CD4-positive, alpha-beta T cell treated with Interleukin-2 at 100 ng/mL for 4 hours (primary cell): ENCODE data around the gene ARF5.
"Not testable (repeated sequence)": the region's sequence is repeated elsewhere in the genome, so short reads cannot be mapped to it uniquely, and the experiment has no call there.

Experiments used
- DNase-seq: peaks from one replicate; pipeline ENCODE4 v3.0.0-alpha.2; 2020; ENCODE audit warnings: low spot score

The ARF5 gene

DNA sequence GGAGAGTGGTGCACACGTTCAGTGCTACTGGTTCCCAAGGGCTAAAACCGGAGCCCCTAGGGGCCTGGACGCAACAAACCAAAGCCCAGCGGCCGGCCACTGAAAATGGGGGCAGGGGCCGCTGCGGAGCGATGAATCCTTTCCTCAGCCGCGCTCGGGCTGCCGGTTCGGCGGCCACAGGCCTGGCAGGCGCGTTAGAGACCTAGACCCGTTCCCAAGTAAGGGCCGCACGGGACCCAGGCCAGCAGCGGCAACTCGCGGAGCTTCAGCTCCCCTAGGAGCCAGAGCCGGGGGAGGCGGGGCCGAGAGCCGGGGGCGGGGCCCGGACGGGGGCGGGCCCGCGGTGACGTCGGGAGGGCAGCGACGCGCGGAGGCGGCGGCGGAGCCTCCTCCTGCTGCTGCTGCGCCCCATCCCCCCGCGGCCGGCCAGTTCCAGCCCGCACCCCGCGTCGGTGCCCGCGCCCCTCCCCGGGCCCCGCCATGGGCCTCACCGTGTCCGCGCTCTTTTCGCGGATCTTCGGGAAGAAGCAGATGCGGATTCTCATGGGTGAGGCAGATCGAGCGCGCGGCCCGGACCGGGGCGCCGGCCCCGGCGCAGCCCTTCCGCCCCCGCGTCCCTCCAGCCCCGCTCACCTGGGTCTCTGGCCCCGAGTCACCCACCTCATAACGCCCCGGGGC, at the start of gene ARF5:
Gene ARF5 (plus strand): TSS at position 393 of the 678 bp plus-strand sequence. CDS start 88 bp downstream, at position 481.
- DNase-seq: peak; percentile 87

DNA sequence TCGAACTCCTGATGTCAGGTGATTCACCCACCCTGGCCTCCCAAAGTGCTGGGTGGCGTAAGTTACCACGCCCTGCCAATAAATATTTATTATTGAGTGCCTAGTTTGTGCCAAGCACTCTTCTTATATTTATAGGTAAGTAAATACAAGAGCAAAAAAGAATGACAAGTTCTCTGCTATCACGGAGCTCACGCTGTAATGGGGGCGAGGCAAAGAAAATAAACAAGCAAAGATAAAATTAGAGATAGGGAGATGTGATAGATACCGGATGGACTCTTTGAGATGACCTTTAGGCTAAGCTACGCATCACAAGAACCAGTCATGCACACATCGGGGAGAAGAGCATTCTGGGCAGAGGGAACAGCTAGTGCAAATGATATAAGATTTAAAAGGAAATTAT, 49.1 kb upstream of the ARF5 start:
- no peak for DNase-seq

DNA sequence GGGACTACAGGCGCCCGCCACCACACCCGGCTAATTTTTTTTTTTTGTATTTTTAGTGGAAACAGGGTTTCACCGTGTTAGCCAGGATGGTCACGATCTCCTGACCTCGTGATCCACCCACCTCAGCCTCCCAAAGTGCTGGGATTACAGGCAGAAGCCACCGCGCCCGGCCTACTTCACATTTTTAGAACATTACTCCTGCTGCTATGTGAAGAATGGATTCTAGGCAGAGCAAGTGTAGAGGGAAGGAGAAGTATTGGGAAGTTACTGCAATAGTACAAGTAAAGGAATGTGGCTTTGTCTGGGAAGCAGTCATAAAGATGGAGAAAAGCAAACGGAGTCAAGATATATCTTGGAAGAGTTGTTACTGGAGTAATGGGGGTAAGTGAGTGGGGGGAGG, 47.8 kb upstream of the ARF5 start:
- DNase-seq: not testable (repeated sequence)

DNA sequence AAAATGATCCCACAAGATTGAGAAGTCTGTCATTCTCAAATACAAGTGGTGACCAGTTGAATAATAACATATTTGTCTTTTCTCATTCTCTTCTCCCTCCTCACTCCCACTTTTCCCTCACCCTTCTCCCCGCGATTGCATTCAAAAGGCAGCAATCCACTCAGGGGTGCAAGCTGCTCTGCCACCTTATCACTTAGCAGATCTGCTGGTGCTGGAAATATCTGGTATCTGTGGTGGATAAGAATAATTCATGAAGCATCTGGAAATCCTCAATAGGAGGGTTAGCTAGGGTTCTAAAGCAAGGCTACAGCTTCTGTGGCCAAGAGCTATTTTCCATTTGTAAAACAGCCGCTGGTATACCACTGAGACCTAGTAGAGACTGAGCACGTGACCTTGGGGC, 46.7 kb upstream of the ARF5 start:
- no peak for DNase-seq

DNA sequence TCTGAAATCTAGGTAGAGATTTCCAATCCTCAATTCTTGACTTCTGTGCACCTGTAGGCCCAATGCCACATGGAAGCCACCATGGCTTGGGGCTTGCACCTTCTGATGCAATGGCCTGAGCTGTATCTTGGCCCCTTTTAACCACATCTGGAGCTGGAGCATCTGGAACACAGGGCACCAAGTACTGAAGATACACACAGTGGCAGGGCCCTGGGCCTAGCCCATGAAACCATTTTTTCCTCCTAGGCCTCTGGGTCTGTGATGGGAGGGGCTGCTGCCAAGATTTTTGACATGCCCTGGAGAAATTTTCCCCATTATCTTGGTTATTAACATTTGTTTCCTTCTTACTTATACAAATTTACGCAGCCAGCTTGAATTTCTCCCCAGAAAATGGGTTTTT, 41.9 kb upstream of the ARF5 start:
- DNase-seq: no peak

DNA sequence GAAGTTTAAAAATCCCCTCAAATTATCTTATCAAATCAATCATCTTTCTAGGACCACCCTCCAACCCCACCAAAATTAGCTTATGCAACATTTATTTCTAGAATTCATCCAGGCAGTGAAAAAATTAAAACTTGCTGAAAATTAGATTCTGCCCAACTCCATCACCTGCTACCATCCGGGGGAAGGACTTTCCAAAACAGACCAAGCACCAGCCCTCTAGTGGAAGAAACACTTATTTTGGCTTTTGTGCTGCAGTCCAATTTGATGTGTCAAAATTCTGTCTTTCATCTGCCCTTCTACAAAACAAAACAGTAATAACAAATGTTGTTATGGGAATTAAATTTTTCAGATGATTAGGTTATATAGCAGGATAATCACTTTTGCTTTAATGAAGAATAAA, 38.0 kb upstream of the ARF5 start:
- DNase-seq: no peak

DNA sequence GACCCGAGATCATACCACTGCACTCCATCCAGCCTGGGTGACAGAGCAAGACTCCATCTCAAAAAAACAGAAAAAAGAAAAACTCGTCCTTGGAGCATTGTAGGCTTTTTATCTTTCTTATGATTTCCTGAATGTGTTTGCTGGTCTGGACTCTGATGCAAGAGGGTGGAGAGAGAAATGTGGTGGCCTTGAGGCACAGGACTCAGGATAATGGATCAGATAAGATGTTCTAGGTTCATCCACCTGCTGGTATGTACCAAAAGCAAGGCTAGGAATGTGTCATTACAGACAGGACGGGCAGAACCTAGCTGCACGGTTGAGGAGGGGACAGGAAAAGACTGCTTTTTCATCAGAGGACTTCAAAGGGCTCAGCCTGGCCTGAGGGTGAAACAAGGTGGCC, 36.3 kb upstream of the ARF5 start:
- DNase-seq: no peak

DNA sequence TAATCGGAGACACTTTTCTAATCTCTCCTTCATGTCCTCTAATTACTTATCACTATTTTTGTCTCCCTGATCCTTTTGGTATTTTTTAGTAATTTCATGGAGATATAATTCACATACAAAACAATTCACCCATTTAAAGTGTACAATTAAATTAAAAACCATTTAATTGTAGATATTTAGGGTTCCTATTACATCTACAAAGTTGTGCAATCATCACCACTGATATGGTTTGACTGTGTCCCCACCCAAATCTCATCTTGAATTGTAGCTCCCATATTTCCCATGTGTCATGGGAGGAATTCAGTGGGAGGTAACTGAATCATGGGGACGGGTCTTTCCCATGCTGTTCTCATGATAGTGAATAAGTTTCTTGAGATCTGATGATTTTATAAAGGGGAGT, 31.8 kb upstream of the ARF5 start:
- no peak for DNase-seq

DNA sequence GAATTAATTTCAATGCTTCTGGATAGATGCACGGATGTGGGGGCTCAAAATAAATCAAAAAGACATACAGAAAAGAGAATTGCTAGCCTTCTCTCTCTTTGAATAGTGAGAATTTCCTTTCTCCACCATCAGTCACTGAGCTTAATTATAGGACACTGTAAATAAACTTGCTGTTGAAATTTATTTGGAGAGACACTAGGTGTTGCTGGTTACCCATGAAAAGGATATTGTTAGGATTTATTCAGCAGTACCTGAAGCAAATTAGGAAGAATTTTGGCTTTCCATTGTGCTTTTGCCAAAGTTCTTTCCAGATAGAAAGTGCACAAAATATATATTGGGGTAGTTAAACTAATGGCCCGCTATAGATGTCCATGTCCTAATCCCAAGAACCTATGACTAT, 30.4 kb upstream of the ARF5 start:
- no peak for DNase-seq

DNA sequence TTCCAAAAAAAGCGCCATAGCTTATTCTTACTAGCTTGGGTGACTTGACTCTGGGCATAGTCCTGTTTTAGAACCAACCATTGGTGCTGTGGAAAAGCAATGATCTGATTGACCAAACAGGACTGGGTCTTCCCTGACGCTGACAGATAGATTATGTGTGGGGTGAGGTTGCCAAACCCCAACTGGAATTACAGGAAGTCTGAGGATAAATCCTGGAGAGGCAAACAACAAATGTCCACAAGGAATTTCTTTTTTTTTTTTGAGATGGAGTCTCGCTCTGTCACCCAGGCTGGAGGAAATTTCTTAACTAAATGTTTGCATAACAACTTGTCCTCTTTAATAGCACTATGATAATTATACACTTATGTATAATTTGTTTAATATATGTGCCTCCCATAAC, 22.0 kb upstream of the ARF5 start:
- no peak for DNase-seq

DNA sequence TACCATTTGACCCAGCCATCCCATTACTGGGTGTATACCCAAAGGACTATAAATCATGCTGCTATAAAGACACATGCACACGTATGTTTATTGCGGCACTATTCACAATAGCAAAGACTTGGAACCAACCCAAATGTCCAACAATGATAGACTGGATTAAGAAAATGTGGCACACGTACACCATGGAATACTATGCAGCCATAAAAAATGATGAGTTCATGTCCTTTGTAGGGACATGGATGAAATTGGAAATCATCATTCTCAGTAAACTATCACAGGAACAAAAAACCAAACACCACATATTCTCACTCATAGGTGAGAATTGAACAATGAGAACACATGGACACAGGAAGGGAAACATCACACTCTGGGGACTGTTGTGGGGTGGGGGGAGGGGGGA, 20.2 kb upstream of the ARF5 start:
- not testable (repeated sequence) for DNase-seq

DNA sequence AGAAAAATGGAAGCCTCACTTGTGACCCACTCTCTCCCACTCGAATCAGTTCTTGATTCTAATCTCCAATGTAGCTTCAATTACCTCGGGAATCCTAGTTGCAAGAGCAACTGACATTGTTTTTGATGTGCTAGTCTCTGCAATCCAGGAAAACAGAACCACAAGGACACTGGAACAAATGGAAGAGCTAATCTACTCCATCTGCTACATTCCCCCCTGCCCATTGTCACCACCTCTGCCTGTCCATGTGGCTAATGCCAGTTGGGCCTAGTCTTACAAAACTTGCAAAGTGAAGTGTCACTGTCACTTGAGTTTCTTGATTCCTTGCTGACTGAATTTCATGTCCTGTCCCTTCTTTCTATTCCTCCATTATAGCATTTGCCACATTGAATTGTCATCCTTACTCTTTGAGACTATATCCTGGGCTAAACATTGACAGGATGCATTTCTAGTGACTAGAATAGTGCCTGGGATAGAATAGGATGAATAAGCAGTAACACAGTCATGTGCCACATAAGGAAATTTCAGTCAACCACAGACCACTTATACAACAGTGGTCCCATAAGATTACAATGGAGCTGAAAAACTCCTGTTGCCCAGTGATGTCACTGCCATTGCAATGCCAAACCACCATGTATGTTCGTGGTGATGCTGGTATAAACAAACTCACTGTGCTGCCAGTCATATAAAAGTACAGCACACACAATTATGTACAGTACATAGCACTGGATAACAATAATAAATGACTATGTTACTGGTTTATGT, 16.3 kb upstream of the ARF5 start:
- no peak for DNase-seq

DNA sequence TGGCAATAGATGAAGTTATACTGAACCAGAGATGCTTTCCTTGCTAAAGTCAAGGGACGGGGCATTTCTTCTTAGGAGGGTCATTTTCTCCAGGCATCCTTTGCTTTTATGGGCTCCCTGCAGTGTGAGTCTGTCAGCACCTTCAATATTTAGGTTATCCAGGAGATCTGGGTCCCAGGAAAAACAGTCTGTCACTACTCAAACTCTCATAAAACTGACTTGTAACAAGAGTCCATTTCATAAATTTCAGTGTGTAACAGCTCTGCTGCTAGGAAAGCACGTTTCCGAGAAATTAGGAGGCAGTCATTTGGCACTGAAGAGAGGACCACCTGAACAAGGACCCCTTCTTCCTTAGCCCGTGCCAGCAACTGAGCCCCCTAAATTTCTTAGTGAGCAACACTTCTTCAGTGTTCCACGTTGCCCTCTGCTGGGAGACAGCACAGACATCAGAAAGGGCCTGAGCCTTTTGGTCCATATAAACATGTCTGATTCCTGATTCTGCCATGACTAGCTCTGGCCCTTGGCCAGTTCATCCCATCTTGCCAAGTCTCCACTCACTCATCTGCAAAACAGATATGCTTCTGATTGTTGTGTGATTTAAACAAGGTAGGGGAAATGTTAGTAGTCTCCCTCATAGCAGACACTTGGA, 10.1 kb upstream of the ARF5 start:
- DNase-seq: no peak

DNA sequence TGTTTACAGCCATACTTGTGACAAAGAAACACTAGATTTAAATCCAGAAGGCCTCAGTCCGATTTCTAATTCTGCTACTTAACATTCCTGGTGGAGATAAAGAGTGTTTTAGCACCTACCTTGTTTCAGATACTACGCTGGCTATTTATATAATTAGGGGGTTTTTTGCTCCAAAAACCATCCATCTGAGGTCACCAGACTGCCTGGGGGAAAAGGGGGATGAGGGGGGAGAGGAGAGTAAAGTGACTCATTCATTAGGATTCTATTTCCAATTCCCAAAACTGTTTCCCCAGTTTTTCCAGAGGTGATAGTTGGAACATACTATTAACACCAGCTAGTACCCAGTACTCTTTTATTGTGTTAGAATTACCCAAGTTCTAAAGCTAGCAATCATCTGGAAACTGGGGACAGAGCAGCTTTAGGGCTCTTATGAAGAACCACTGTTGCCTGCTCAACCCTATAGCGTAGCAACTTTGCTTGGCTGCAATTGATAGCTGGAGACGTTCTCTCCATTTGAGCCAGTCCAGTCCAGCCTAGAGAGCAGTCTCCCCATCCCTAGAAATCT, 9.4 kb upstream of the ARF5 start:
- no peak for DNase-seq

DNA sequence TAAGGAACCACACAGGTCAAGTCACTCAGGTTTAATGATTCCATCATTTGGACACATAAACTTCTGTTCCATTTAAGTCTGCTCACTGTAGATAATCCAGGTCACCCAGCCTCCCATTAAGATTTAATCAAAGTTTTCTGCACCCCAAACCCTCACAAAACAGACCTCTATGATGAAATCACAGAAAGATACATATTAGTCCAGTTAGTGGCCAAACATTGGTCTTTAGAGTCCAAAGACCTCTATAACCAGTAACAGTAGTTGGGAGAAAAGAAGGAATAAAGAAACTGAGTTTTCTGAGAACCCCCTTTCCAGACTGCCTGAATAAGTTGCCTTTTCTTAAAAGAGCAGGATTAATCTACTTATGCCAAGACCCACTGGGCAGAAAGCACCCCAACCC, 7.6 kb upstream of the ARF5 start:
- no peak for DNase-seq

DNA sequence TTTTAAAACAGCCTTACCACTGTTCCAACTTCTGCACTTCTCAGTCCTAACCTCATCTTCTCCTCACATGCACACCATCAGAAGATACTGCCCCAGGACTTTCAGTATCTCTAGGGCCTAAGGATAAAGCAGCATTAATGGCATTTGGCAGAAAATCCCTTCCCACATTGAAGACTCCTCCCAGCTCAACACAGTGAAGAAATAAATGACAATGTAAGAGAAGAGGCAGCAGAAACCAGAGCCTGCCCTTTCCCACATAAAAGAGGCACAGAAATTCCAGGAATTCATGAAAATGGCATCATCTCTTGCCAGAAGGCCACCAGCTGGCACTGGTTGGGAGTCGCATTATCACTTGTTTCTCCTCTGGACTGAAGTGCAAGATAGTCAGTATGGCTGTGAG, 6.5 kb upstream of the ARF5 start:
- no peak for DNase-seq

DNA sequence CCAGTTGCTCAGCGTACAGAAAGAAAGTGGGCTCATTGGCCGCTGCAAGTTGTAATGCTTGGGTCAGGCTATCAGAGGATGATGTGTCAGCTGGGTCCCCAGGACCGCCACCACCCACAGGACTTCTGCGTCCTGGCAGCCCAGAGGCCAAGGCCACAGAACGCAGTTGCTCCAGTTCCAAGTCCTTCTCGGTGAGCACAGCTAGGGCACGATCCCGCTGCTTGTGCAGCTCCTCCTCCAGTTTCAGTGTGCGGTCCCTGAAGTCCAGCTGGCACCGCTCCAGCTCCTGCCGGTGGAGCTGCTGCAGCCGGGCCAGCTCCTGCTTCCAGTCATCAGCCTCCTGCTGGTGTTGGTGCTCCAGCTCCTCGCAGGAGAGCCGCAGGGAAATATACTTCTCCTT, 5.8 kb upstream of the ARF5 start:
- DNase-seq: no peak

DNA sequence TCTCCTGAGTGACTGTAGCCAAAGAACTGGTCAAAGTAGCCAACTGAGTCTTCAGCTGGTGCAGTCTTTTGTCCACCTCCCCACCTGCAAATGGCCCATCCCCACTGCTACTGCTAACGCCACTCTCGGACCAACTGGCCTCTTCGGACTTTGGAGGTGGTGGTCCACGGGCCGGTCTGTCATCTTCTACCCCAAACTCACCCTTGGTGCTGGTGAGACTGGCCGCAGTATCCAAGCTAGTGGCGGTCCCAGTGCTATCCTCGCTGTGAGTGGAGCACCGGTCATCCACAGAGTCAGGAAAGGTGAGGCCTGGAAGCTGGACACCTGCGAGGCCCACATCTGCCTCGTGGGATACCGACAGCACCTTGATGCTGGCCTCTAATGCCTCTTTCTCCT, 3.6 kb upstream of the ARF5 start:
- no peak for DNase-seq

DNA sequence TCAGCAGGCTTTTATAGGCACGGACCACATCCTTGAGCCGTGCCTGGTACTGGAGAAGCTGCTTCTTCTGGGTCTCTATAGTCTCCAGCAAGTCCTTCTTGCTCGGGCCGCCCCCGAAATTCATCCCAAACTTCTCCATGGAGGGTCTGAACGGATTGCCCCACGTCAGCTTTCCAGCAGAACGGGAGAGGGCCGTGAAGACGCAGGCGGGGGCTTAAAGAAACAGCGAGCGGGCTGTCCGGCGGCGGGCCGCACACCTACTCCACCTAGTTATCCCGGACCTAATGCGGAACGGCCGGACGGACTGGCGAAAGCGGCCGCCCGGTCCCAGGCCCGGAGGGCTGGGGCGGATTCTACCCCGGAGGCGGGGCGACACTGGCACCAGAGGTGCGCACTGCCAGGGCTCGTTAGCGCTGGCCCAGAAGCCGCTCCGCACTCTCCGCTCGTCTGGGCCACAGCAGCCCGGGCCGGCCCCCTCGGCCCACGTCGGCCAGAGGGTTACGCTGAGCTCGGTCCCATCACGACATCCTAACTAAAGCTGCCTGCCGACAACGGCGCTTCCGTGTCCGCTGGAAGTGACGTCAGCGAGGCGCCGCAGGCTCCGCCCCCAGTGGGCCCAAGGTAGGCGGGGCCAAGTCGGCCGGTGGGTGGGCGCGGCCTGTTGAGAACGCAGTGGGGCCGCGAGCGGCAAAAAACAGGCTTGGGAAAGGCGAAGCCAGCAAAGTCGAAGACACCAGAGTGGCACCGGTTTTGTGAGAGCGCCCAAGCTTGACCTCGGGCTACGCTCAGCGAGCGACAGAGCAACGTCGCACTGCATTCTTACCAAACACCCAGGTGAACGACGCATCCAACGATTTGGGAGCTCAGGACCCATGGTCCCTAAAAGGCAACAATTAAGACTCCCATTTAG, 2.9 kb upstream of the ARF5 start, which contains the start of gene GCC1:
Gene GCC1 (minus strand): TSS at position 553 of the 910 bp plus-strand sequence. CDS start 414 bp downstream, at position 139.
- DNase-seq: peak; percentile 93

DNA sequence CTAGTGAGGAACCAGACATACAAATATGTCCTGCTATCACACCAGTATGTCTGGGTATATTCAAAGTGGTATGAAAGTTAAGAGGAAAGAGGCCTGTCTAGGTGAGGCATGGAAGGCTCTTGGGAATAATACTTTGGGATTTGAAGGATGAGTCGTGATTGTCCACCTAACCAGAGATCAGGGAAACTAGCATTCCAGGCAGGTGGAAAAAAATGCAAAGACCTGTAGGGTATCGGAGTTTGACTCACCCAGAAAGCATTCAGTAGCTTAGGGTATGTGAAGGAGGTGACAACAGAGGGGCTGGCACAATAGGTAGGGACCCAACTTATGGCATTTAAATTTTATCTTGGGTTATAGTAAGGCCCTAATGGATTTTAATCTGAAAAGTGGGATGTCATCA, 1.9 kb upstream of the ARF5 start:
- DNase-seq: no peak

DNA sequence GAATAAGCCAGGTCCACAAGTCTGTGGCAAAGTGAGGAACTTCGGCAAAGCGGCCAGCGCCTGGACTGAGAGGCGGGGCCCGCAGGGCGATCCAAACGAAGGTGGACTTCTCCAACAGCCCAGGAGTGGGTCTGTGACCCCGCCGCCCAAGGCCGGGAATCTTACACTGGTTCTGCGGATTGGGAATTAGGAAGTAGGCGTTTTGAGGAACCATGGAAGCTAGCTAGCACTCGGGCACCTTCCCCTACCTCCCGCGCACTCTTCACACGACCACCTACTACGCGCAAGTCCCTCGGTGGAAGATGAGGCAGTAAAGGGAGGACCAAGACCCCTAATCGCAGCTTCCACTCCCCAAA, 570 bp upstream of the ARF5 start:
- DNase-seq: no peak
